A549 (cell line): ENCODE measurements around the gene RBM12.

Experiments
- MYC ChIP-seq: IDR thresholded peaks from 2 replicates; pipeline ENCODE4 v1.6.1; 2012; ENCODE audit warnings: mild to moderate bottlenecking, inconsistent platforms, low read length, improper control_type of control experiment, borderline replicate concordance
- RAD21 ChIP-seq, 2 experiments: fragments of >200 bp in 1 of 2; sonication (Bioruptor Twin) in 1 of 2; formaldehyde crosslinking in 1 of 2; IDR thresholded peaks in 1 of 2; conservative IDR thresholded peaks in 1 of 2; 2 replicates in 1 of 2; 3 replicates in 1 of 2; pipeline ENCODE4 v1.6.1; 2012 to 2018; ENCODE audit warnings: inconsistent platforms in 1 of 2
- TF ChIP-seq, protein P1 (sequence below): fragments of 200-600 bp; sonication (generic); IDR thresholded peaks from 2 replicates; pipeline ENCODE4 v1.6.1; 2016; ENCODE audit warnings: antibody characterized with exemption, mild to moderate bottlenecking, moderate library complexity
- TF ChIP-seq, protein P2 (sequence below): fragments of >200 bp; sonication (Bioruptor Twin); formaldehyde crosslinking; IDR thresholded peaks from 3 replicates; pipeline ENCODE4 v1.5.1; 2016

- TF ChIP-seq, protein P1, sequence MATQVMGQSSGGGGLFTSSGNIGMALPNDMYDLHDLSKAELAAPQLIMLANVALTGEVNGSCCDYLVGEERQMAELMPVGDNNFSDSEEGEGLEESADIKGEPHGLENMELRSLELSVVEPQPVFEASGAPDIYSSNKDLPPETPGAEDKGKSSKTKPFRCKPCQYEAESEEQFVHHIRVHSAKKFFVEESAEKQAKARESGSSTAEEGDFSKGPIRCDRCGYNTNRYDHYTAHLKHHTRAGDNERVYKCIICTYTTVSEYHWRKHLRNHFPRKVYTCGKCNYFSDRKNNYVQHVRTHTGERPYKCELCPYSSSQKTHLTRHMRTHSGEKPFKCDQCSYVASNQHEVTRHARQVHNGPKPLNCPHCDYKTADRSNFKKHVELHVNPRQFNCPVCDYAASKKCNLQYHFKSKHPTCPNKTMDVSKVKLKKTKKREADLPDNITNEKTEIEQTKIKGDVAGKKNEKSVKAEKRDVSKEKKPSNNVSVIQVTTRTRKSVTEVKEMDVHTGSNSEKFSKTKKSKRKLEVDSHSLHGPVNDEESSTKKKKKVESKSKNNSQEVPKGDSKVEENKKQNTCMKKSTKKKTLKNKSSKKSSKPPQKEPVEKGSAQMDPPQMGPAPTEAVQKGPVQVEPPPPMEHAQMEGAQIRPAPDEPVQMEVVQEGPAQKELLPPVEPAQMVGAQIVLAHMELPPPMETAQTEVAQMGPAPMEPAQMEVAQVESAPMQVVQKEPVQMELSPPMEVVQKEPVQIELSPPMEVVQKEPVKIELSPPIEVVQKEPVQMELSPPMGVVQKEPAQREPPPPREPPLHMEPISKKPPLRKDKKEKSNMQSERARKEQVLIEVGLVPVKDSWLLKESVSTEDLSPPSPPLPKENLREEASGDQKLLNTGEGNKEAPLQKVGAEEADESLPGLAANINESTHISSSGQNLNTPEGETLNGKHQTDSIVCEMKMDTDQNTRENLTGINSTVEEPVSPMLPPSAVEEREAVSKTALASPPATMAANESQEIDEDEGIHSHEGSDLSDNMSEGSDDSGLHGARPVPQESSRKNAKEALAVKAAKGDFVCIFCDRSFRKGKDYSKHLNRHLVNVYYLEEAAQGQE, result no peak
- TF ChIP-seq, protein P2, sequence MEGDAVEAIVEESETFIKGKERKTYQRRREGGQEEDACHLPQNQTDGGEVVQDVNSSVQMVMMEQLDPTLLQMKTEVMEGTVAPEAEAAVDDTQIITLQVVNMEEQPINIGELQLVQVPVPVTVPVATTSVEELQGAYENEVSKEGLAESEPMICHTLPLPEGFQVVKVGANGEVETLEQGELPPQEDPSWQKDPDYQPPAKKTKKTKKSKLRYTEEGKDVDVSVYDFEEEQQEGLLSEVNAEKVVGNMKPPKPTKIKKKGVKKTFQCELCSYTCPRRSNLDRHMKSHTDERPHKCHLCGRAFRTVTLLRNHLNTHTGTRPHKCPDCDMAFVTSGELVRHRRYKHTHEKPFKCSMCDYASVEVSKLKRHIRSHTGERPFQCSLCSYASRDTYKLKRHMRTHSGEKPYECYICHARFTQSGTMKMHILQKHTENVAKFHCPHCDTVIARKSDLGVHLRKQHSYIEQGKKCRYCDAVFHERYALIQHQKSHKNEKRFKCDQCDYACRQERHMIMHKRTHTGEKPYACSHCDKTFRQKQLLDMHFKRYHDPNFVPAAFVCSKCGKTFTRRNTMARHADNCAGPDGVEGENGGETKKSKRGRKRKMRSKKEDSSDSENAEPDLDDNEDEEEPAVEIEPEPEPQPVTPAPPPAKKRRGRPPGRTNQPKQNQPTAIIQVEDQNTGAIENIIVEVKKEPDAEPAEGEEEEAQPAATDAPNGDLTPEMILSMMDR, result no peak
- TF ChIP-seq MYC (no peak), RAD21 (conservative IDR thresholded peaks at IDR 0.05 in 1 of 2, IDR thresholded peaks at IDR 0.05 in 1 of 2) (no peak)
Measured at GRCh38 chr20:35630636-35631035, 34.1 kb downstream of the RBM12 start.
